Keratinocyte (primary cell): Measurements from ENCODE around the gene FAM3C. TPM values are rescaled to one million over a fixed set of nuclear protein-coding genes. Genes with fewer than 3 reads are reported as not detected.
A peak's percentile ranks its signal among the peaks of the same experiment; 100 is the strongest.

ENCODE experiments used
- DNase-seq: peaks from one replicate; pipeline ENCODE4 v3.0.0-alpha.2; 2011; ENCODE audit warnings: low read depth, missing footprints, low spot score
- FAIRE-seq: peaks from 2 replicates; lab custom pipeline; 2011; peaks lifted over from hg19 to GRCh38; lab: Jason Lieb, UNC
- H2AFZ ChIP-seq: 2 replicates; pipeline ENCODE4 v1.6.0; 2012; ENCODE audit warnings: low read length, control low read depth, inconsistent platforms; ENCODE audit not compliant: control insufficient read depth
- H3K27ac ChIP-seq: 2 replicates; pipeline ENCODE4 v1.5.1; 2011; ENCODE audit warnings: low read length; ENCODE audit not compliant: control insufficient read depth, insufficient read depth
- H3K27me3 ChIP-seq: 3 replicates; pipeline ENCODE4 v1.6.0; 2011; ENCODE audit warnings: low read length; ENCODE audit not compliant: control insufficient read depth, insufficient read depth; ENCODE audit errors: extremely low read depth
- H3K36me3 ChIP-seq, 2 experiments: 2 replicates in 1 of 2; 3 replicates in 1 of 2; pipeline ENCODE4 v1.5.1; 2011; ENCODE audit warnings: low read length in 2 of 2, mild to moderate bottlenecking in 1 of 2; ENCODE audit not compliant: control insufficient read depth in 2 of 2, insufficient read depth in 2 of 2; ENCODE audit errors: extremely low read depth in 1 of 2
- H3K4me1 ChIP-seq: 3 replicates; pipeline ENCODE4 v1.5.1; 2011; ENCODE audit warnings: low read length; ENCODE audit not compliant: control insufficient read depth, insufficient read depth; ENCODE audit errors: extremely low read depth
- H3K4me2 ChIP-seq: 3 replicates; pipeline ENCODE4 v1.6.0; 2011; ENCODE audit warnings: low read depth, low read length; ENCODE audit not compliant: control insufficient read depth, insufficient read depth; ENCODE audit errors: extremely low read depth
- H3K4me3 ChIP-seq, 3 experiments: fragments of 200-600 bp in 1 of 3; sonication (generic) in 1 of 3; 2 replicates in 2 of 3; 3 replicates in 1 of 3; pipeline ENCODE4 v1.5.1; 2011 to 2016; ENCODE audit warnings: low read length in 3 of 3, mild to moderate bottlenecking in 3 of 3, control low read depth in 2 of 3, inconsistent platforms in 1 of 3, low read depth in 1 of 3, mixed read lengths in 1 of 3, mixed run types in 1 of 3, moderate library complexity in 1 of 3; ENCODE audit not compliant: control insufficient read depth in 2 of 3, insufficient read depth in 2 of 3; ENCODE audit errors: extremely low read depth in 1 of 3
- H3K79me2 ChIP-seq: 2 replicates; pipeline ENCODE4 v1.6.0; 2012; ENCODE audit warnings: low read length; ENCODE audit not compliant: control insufficient read depth, insufficient read depth
- H3K9ac ChIP-seq: 3 replicates; pipeline ENCODE4 v1.6.0; 2011; ENCODE audit warnings: low read length; ENCODE audit not compliant: control insufficient read depth, insufficient read depth; ENCODE audit errors: extremely low read depth
- H3K9me1 ChIP-seq: 3 replicates; pipeline ENCODE4 v1.6.0; 2011; ENCODE audit warnings: low read length; ENCODE audit not compliant: control insufficient read depth, insufficient read depth; ENCODE audit errors: extremely low read depth
- H3K9me3 ChIP-seq: 2 replicates; pipeline ENCODE4 v1.5.1; 2012; ENCODE audit warnings: low read depth, low read length; ENCODE audit not compliant: control insufficient read depth
- H4K20me1 ChIP-seq: 3 replicates; pipeline ENCODE4 v1.6.0; 2011; ENCODE audit warnings: low read length; ENCODE audit not compliant: control insufficient read depth, insufficient read depth; ENCODE audit errors: extremely low read depth
- CTCF ChIP-seq, 3 experiments: IDR thresholded peaks in 1 of 3; conservative IDR thresholded peaks in 1 of 3; optimal IDR thresholded peaks in 1 of 3; 2 replicates in 2 of 3; 3 replicates in 1 of 3; pipeline versions ENCODE3 to v1.5.1; 2011; ENCODE audit warnings: low read length in 3 of 3, mild to moderate bottlenecking in 3 of 3, moderate library complexity in 2 of 3, control low read depth in 1 of 3, inconsistent platforms in 1 of 3; ENCODE audit not compliant: insufficient read depth in 2 of 3; ENCODE audit errors: extremely low read depth in 1 of 3
- EZH2 ChIP-seq: IDR thresholded peaks from one replicate; pipeline ENCODE4 v1.6.1; 2012; ENCODE audit warnings: inconsistent platforms, mild to moderate bottlenecking, low read length, moderate library complexity
- dilution Hi-C: fragments of 300-500 bp; cut with MboI; formaldehyde crosslinking; loops from one replicate; pipeline ENCODE4 v1.7.0; 2020; ENCODE audit warnings: low sequenced_read_pairs; ENCODE audit not compliant: extremely low pct_ligation_motif_present
- polyA plus RNA-seq, 5 experiments: library from polyadenylated mRNA; depleted of rRNA in 3 of 5; stranded (reverse) in 3 of 5; stranded (forward) in 1 of 5; unstranded in 1 of 5; fragments of >200 nt; gene quantifications; 1 replicate in 1 of 5; 2 replicates in 3 of 5; 3 replicates in 1 of 5; pipeline versions ENCODE4 v1.2.1 to v1.2.3, GENCODE V29; 2011 to 2012; ENCODE audit warnings: missing spikeins in 2 of 5, low read depth in 1 of 5, low replicate concordance in 1 of 5

The FAM3C gene
- polyA plus RNA-seq, 1 donor (not counting 4 experiments of a cell fraction or from before 2014, with no cell fraction given), result 93.5 TPM

GRCh38 chr7:121307021-121307574 is 89.0 kb downstream of the FAM3C start:
- no peak overlapping the region for H3K27ac ChIP-seq

GRCh38 chr7:121306565-121306964 is 89.5 kb downstream of the FAM3C start:
- Histone ChIP-seq H4K20me1 (no peaks in the 10 kb centered on the region), H3K4me3 (no peak overlapping the region), H2AFZ (no peak overlapping the region), H3K9ac (no peak overlapping the region), H3K36me3 (no peaks in the 10 kb centered on the region), H3K79me2 (no peaks in the 10 kb centered on the region), H3K9me3 (no peaks in the 10 kb centered on the region), H3K4me2 (peak overlapping the region; percentile 28), H3K9me1 (no peaks in the 10 kb centered on the region), H3K4me1 (peaks cover 28% of the 10 kb centered on the region), H3K27ac (no peak overlapping the region), H3K27me3 (no peaks in the 10 kb centered on the region)
- DNase-seq, result no peak
- dilution Hi-C loops, result no loop called here
- TF ChIP-seq EZH2 (no peak), CTCF (optimal IDR thresholded peaks at IDR 0.05 in 1 of 3, IDR thresholded peaks at IDR 0.05 in 1 of 3, conservative IDR thresholded peaks at IDR 0.05 in 1 of 3; ENCODE audit: extremely low read depth in 1 of 3, insufficient read depth in 2 of 3, low read length in 3 of 3) (no peak)
- FAIRE-seq, result no peak

More at GRCh38 chr7:121307021-121307574, 89.0 kb downstream of the FAM3C start:
- Histone ChIP-seq H3K4me2 (peak overlapping the region; percentile 28), H3K4me1 (peaks cover 23% of the 10 kb centered on the region), H3K9me3 (no peaks in the 10 kb centered on the region), H3K4me3 (no peak overlapping the region), H2AFZ (no peak overlapping the region), H3K27me3 (no peaks in the 10 kb centered on the region), H3K9me1 (no peaks in the 10 kb centered on the region), H4K20me1 (no peaks in the 10 kb centered on the region), H3K36me3 (no peaks in the 10 kb centered on the region), H3K79me2 (no peaks in the 10 kb centered on the region), H3K9ac (no peak overlapping the region)
- TF ChIP-seq CTCF (optimal IDR thresholded peaks at IDR 0.05 in 1 of 3, IDR thresholded peaks at IDR 0.05 in 1 of 3, conservative IDR thresholded peaks at IDR 0.05 in 1 of 3; ENCODE audit: extremely low read depth in 1 of 3, insufficient read depth in 2 of 3, low read length in 3 of 3), result no peak
- TF ChIP-seq EZH2, result no peak
- dilution Hi-C loops, result no loop called here
- FAIRE-seq, result peak; percentile 99
- DNase-seq, result no peak
